PFSK-1 (cell line): ENCODE results near the gene DHRS9.

Experiments
- FOXP2 ChIP-seq: optimal IDR thresholded peaks from 2 replicates; pipeline ENCODE3; 2011; ENCODE audit warnings: borderline replicate concordance, control low read depth, inconsistent platforms; ENCODE audit not compliant: insufficient read depth; ENCODE audit errors: extremely low read length, extremely low read depth
- POLR2AphosphoS5 ChIP-seq: IDR thresholded peaks from 2 replicates; pipeline ENCODE4 v1.6.1; 2012; ENCODE audit warnings: low read depth, mild to moderate bottlenecking, control low read depth, low read length, moderate library complexity
- REST ChIP-seq, 2 experiments: IDR thresholded peaks; 2 replicates each; pipeline versions ENCODE4 v1.6.1 to v1.8.0; 2011 to 2012; ENCODE audit warnings: low read depth in 2 of 2, low read length in 2 of 2, control low read depth in 1 of 2, inconsistent platforms in 1 of 2, mild to moderate bottlenecking in 1 of 2, moderate library complexity in 1 of 2; ENCODE audit not compliant: insufficient read depth in 1 of 2
- SIN3A ChIP-seq: IDR thresholded peaks from 2 replicates; pipeline ENCODE4 v1.6.1; 2012; ENCODE audit warnings: mild to moderate bottlenecking, low read length, moderate library complexity, borderline replicate concordance; ENCODE audit not compliant: insufficient read depth
- TAF1 ChIP-seq: IDR thresholded peaks from 2 replicates; pipeline ENCODE4 v1.6.1; 2012; ENCODE audit warnings: low read length, control low read depth, borderline replicate concordance; ENCODE audit not compliant: insufficient read depth

The DHRS9 gene

GRCh38 chr2:169116327-169116726 lies 47.0 kb downstream of the DHRS9 start:
- TF ChIP-seq REST (IDR thresholded peaks at IDR 0.05; ENCODE audit: insufficient read depth in 1 of 2, low read depth in 2 of 2, low read length in 2 of 2): no peak
- TF ChIP-seq SIN3A: no peak
- TF ChIP-seq TAF1: no peak
- no peak for TF ChIP-seq POLR2AphosphoS5
- TF ChIP-seq FOXP2: no peak

- TF ChIP-seq SIN3A: no peak
- TF ChIP-seq TAF1: no peak
- no peak for TF ChIP-seq FOXP2
- no peak for TF ChIP-seq REST (IDR thresholded peaks at IDR 0.05; ENCODE audit: insufficient read depth in 1 of 2, low read depth in 2 of 2, low read length in 2 of 2)
- no peak for TF ChIP-seq POLR2AphosphoS5
These were observed 47.6 kb downstream of the DHRS9 start for GRCh38 chr2:169116993-169117392.

GRCh38 chr2:169118060-169118459 lies 48.7 kb downstream of the DHRS9 start:
- no peak for TF ChIP-seq TAF1
- TF ChIP-seq REST (IDR thresholded peaks at IDR 0.05; ENCODE audit: insufficient read depth in 1 of 2, low read depth in 2 of 2, low read length in 2 of 2): no peak
- TF ChIP-seq FOXP2: no peak
- TF ChIP-seq SIN3A: no peak
- TF ChIP-seq POLR2AphosphoS5: no peak

- TF ChIP-seq SIN3A (no peak), REST (IDR thresholded peaks at IDR 0.05; ENCODE audit: insufficient read depth in 1 of 2, low read depth in 2 of 2, low read length in 2 of 2) (no peak), FOXP2 (no peak), TAF1 (no peak), POLR2AphosphoS5 (no peak)
These were observed 49.9 kb downstream of the DHRS9 start for GRCh38 chr2:169119123-169119760.

GRCh38 chr2:169119851-169120250 lies 50.5 kb downstream of the DHRS9 start:
- TF ChIP-seq REST (IDR thresholded peaks at IDR 0.05; ENCODE audit: insufficient read depth in 1 of 2, low read depth in 2 of 2, low read length in 2 of 2) (no peak), TAF1 (no peak), FOXP2 (no peak), SIN3A (no peak), POLR2AphosphoS5 (no peak)
